PFSK-1 (cell line): ENCODE results near the gene PCDHGA1.

Experiments
- FOXP2 ChIP-seq: optimal IDR thresholded peaks from 2 replicates; pipeline ENCODE3; 2011; ENCODE audit warnings: borderline replicate concordance, control low read depth, inconsistent platforms; ENCODE audit not compliant: insufficient read depth; ENCODE audit errors: extremely low read length, extremely low read depth
- POLR2AphosphoS5 ChIP-seq: IDR thresholded peaks from 2 replicates; pipeline ENCODE4 v1.6.1; 2012; ENCODE audit warnings: low read depth, mild to moderate bottlenecking, control low read depth, low read length, moderate library complexity
- REST ChIP-seq, 2 experiments: IDR thresholded peaks; 2 replicates each; pipeline versions ENCODE4 v1.6.1 to v1.8.0; 2011 to 2012; ENCODE audit warnings: low read depth in 2 of 2, low read length in 2 of 2, control low read depth in 1 of 2, inconsistent platforms in 1 of 2, mild to moderate bottlenecking in 1 of 2, moderate library complexity in 1 of 2; ENCODE audit not compliant: insufficient read depth in 1 of 2
- SIN3A ChIP-seq: IDR thresholded peaks from 2 replicates; pipeline ENCODE4 v1.6.1; 2012; ENCODE audit warnings: mild to moderate bottlenecking, low read length, moderate library complexity, borderline replicate concordance; ENCODE audit not compliant: insufficient read depth
- TAF1 ChIP-seq: IDR thresholded peaks from 2 replicates; pipeline ENCODE4 v1.6.1; 2012; ENCODE audit warnings: low read length, control low read depth, borderline replicate concordance; ENCODE audit not compliant: insufficient read depth

PCDHGA1 gene

GRCh38 chr5:141360685-141361084 lies 30.4 kb downstream of the PCDHGA1 start:
- TF ChIP-seq REST (IDR thresholded peaks at IDR 0.05; ENCODE audit: insufficient read depth in 1 of 2, low read depth in 2 of 2, low read length in 2 of 2) (no peak), SIN3A (no peak), POLR2AphosphoS5 (no peak), FOXP2 (no peak), TAF1 (no peak)

GRCh38 chr5:141362719-141363118 lies 32.4 kb downstream of the PCDHGA1 start:
- TF ChIP-seq POLR2AphosphoS5 (no peak), SIN3A (no peak), TAF1 (no peak), REST (IDR thresholded peaks at IDR 0.05; ENCODE audit: insufficient read depth in 1 of 2, low read depth in 2 of 2, low read length in 2 of 2) (no peak), FOXP2 (no peak)

GRCh38 chr5:141363952-141364660 lies 33.8 kb downstream of the PCDHGA1 start, which contains the start of gene PCDHGA5:
Gene PCDHGA5 (plus strand): TSS chr5:141364162. CDS start chr5:141364331, 169 bp downstream.
- TF ChIP-seq POLR2AphosphoS5 (no peak), REST (IDR thresholded peaks at IDR 0.05; ENCODE audit: insufficient read depth in 1 of 2, low read depth in 2 of 2, low read length in 2 of 2) (no peak), SIN3A (no peak), TAF1 (no peak), FOXP2 (no peak)

- no peak for TF ChIP-seq TAF1
- no peak for TF ChIP-seq POLR2AphosphoS5
- no peak for TF ChIP-seq SIN3A
- TF ChIP-seq FOXP2: no peak
- no peak for TF ChIP-seq REST (IDR thresholded peaks at IDR 0.05; ENCODE audit: insufficient read depth in 1 of 2, low read depth in 2 of 2, low read length in 2 of 2)
Measured at GRCh38 chr5:141366016-141366896, 35.9 kb downstream of the PCDHGA1 start.
